Liver (tissue), 9 donors: ENCODE measurements around the gene CD300LB. TPM values are rescaled to one million over a fixed set of nuclear protein-coding genes. Genes with fewer than 3 reads are reported as not detected.

Experiments used
- DNase-seq: peaks from one replicate; pipeline ENCODE4 v3.0.0-alpha.2; 2017; ENCODE audit warnings: low spot score
- H3K27ac ChIP-seq, 2 donors: one replicate each; pipeline ENCODE4 v1.7.0; 2013; ENCODE audit warnings: inconsistent platforms in 2 of 2, low read length in 2 of 2, control low read depth in 1 of 2, low read depth in 1 of 2, mild to moderate bottlenecking in 1 of 2
- H3K27me3 ChIP-seq, 4 donors: one replicate each; pipeline versions ENCODE4 v1.6.1 to v1.7.0; 2013; ENCODE audit warnings: low read length in 3 of 4, inconsistent platforms in 1 of 4, mild to moderate bottlenecking in 1 of 4, moderate library complexity in 1 of 4; ENCODE audit not compliant: control insufficient read depth in 4 of 4, insufficient read depth in 4 of 4
- H3K36me3 ChIP-seq, 4 donors: one replicate each; pipeline versions ENCODE4 v1.6.1 to v1.7.0; 2013; ENCODE audit warnings: low read length in 3 of 4, mild to moderate bottlenecking in 3 of 4, low read depth in 1 of 4, moderate library complexity in 1 of 4; ENCODE audit not compliant: control insufficient read depth in 4 of 4, insufficient read depth in 3 of 4
- H3K4me1 ChIP-seq, 4 donors: one replicate each; pipeline versions ENCODE4 v1.6.1 to v1.7.0; 2013; ENCODE audit warnings: low read length in 3 of 4, mild to moderate bottlenecking in 3 of 4, moderate library complexity in 1 of 4; ENCODE audit not compliant: control insufficient read depth in 4 of 4, insufficient read depth in 4 of 4
- H3K4me3 ChIP-seq, 3 donors: one replicate each; pipeline versions ENCODE4 v1.6.1 to v1.7.0; 2013; ENCODE audit warnings: low read length in 3 of 3, control low read depth in 1 of 3, low read depth in 1 of 3, mild to moderate bottlenecking in 1 of 3
- H3K9ac ChIP-seq, 2 donors: one replicate each; pipeline ENCODE4 v1.7.0; 2013; ENCODE audit warnings: low read length in 2 of 2, mild to moderate bottlenecking in 2 of 2, moderate library complexity in 2 of 2, control low read depth in 1 of 2, low read depth in 1 of 2
- H3K9me3 ChIP-seq, 4 donors: one replicate each; pipeline versions ENCODE4 v1.6.1 to v1.7.0; 2013; ENCODE audit warnings: low read length in 3 of 4; ENCODE audit not compliant: control insufficient read depth in 4 of 4
- CTCF ChIP-seq: fragments of 150-350 bp; IDR thresholded peaks from 2 replicates; pipeline ENCODE4 v1.5.1; 2017; ENCODE audit warnings: improper control_type of control experiment, low read depth, low read length; ENCODE audit not compliant: missing input control
- EGR1 ChIP-seq, 2 donors: IDR thresholded peaks; 2 replicates each; pipeline ENCODE4 v1.6.1; 2016 to 2018; ENCODE audit warnings: antibody characterized with exemption in 2 of 2, low read depth in 2 of 2
- FOXA1 ChIP-seq: IDR thresholded peaks from 2 replicates; pipeline ENCODE4 v1.6.1; 2016; ENCODE audit warnings: antibody characterized with exemption
- FOXA2 ChIP-seq: IDR thresholded peaks from 2 replicates; pipeline ENCODE4 v1.6.1; 2016; ENCODE audit warnings: antibody characterized with exemption
- GABPA ChIP-seq, 2 donors: IDR thresholded peaks in 1 of 2; conservative IDR thresholded peaks in 1 of 2; 2 replicates each; pipeline ENCODE4 v1.6.1; 2016; ENCODE audit warnings: antibody characterized with exemption in 2 of 2, mild to moderate bottlenecking in 1 of 2, moderate library complexity in 1 of 2
- HNF4A ChIP-seq, 2 donors: conservative IDR thresholded peaks; 2 replicates each; pipeline ENCODE4 v1.6.1; 2016; ENCODE audit warnings: antibody characterized with exemption in 2 of 2, mild to moderate bottlenecking in 2 of 2
- HNF4G ChIP-seq: IDR thresholded peaks from 2 replicates; pipeline ENCODE4 v1.6.1; 2016; ENCODE audit warnings: antibody characterized with exemption
- JUND ChIP-seq, 2 donors: IDR thresholded peaks; 2 replicates each; pipeline ENCODE4 v1.6.1; 2016; ENCODE audit warnings: antibody characterized with exemption in 2 of 2
- MAX ChIP-seq: IDR thresholded peaks from 2 replicates; pipeline ENCODE4 v1.6.1; 2016; ENCODE audit warnings: antibody characterized with exemption
- NR2F2 ChIP-seq: IDR thresholded peaks from 2 replicates; pipeline ENCODE4 v1.6.1; 2016; ENCODE audit warnings: antibody characterized with exemption
- REST ChIP-seq: IDR thresholded peaks from 2 replicates; pipeline ENCODE4 v1.6.1; 2016; ENCODE audit warnings: antibody characterized with exemption, mild to moderate bottlenecking
- SP1 ChIP-seq: IDR thresholded peaks from 2 replicates; pipeline ENCODE4 v1.6.1; 2018; ENCODE audit warnings: antibody characterized with exemption, mild to moderate bottlenecking
- TAF1 ChIP-seq: conservative IDR thresholded peaks from 2 replicates; pipeline ENCODE4 v1.6.1; 2016; ENCODE audit warnings: antibody characterized with exemption, mild to moderate bottlenecking
- YY1 ChIP-seq: IDR thresholded peaks from 2 replicates; pipeline ENCODE4 v1.6.1; 2016; ENCODE audit warnings: antibody characterized with exemption, mild to moderate bottlenecking
- ZBTB33 ChIP-seq: IDR thresholded peaks from 2 replicates; pipeline ENCODE4 v1.6.1; 2016; ENCODE audit warnings: antibody characterized with exemption
- WGBS: extraction: QIAGEN DNeasy Blood & Tissue Kit; methylation state at CpG from one replicate; pipeline ENCODE4 v1.1.7; 2013; 5-methylcytosine and 5-hydroxymethylcytosine counted together
- polyA plus RNA-seq, 2 donors: library from polyadenylated mRNA; stranded (reverse) in 1 of 2; unstranded in 1 of 2; fragments of 200-250 nt in 1 of 2; fragments of >200 nt in 1 of 2; fragmentation: Nextera tagmentation in 1 of 2; extraction: Ambion mirVana in 1 of 2; gene quantifications; one replicate each; pipeline versions ENCODE4 v1.2.1 to v1.2.3, GENCODE V29; 2013 to 2015
- total RNA-seq, 2 donors: library from RNA; depleted of rRNA; stranded (reverse); fragments of >200 nt; gene quantifications; one replicate each; pipeline ENCODE4 v1.2.3, GENCODE V29; 2014
- TF ChIP-seq, protein P1 (sequence below): IDR thresholded peaks from 2 replicates; pipeline ENCODE4 v1.6.1; 2016; ENCODE audit warnings: antibody characterized with exemption
- donor health status: healthy.
- donor health status: healthy.
- donor health status: healthy.
- donor health status: healthy.
- donor health status: healthy.

CD300LB gene
- total and polyA plus RNA-seq, 4 donors: 0.08 to 0.33 (median 0.09) TPM; not detected in 1

GRCh38 chr17:74544991-74545842 is 13.9 kb upstream of the CD300LB start (continued):
- TF ChIP-seq REST (no peak), GABPA (IDR thresholded peaks at IDR 0.05 in 1 of 2, conservative IDR thresholded peaks at IDR 0.05 in 1 of 2) (no peak), NR2F2 (no peak), JUND (IDR thresholded peaks at IDR 0.05) (no peak)

GRCh38 chr17:74543891-74544760 is 12.9 kb upstream of the CD300LB start:
- Histone ChIP-seq H3K27me3 (no peaks in the 10 kb centered on the region), H3K9ac (no peak overlapping the region), H3K9me3 (no peaks in the 10 kb centered on the region), H3K4me1 (peaks cover 0 to 4% (median 0%) of the 10 kb centered on the region in 4 donors), H3K27ac (no peak overlapping the region), H3K36me3 (no peaks in the 10 kb centered on the region), H3K4me3 (no peak overlapping the region)
- DNase-seq: no peak
- 89% methylated on average over 18 of the region's 18 CpGs for WGBS
- TF ChIP-seq HNF4G (no peak), FOXA2 (no peak)

- H3K4me3 ChIP-seq: no peak overlapping the region
- no peaks in the 10 kb centered on the region for H3K36me3 ChIP-seq
- H3K9me3 ChIP-seq: no peaks in the 10 kb centered on the region
- 71% methylated on average over 14 of the region's 14 CpGs for WGBS
- no peak overlapping the region for H3K9ac ChIP-seq
- no peak for DNase-seq
- H3K27ac ChIP-seq: no peak overlapping the region
- peaks cover 0 to 4% (median 0%) of the 10 kb centered on the region in 4 donors for H3K4me1 ChIP-seq
- no peaks in the 10 kb centered on the region for H3K27me3 ChIP-seq
- no peak for TF ChIP-seq HNF4A (conservative IDR thresholded peaks at IDR 0.05)
- TF ChIP-seq GABPA (IDR thresholded peaks at IDR 0.05 in 1 of 2, conservative IDR thresholded peaks at IDR 0.05 in 1 of 2): no peak
- TF ChIP-seq MAX: no peak
- no peak for TF ChIP-seq JUND (IDR thresholded peaks at IDR 0.05)
- no peak for TF ChIP-seq YY1
- TF ChIP-seq SP1: no peak
- no peak for TF ChIP-seq ZBTB33
- TF ChIP-seq TAF1: no peak
- TF ChIP-seq FOXA1: no peak
- TF ChIP-seq HNF4G: no peak
- TF ChIP-seq REST: no peak
- TF ChIP-seq CTCF: no peak
- no peak for TF ChIP-seq EGR1 (IDR thresholded peaks at IDR 0.05; ENCODE audit: low read depth in 2 of 2)
- TF ChIP-seq, protein P1, sequence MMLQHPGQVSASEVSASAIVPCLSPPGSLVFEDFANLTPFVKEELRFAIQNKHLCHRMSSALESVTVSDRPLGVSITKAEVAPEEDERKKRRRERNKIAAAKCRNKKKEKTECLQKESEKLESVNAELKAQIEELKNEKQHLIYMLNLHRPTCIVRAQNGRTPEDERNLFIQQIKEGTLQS: no peak
These were observed 12.1 kb upstream of the CD300LB start for GRCh38 chr17:74543406-74543805.
